PC-3 (cell line): ENCODE results near the gene RALA.

Experiments
- CTCF ChIP-seq: fragments of 300-600 bp; sonication (generic); conservative IDR thresholded peaks from 2 replicates; pipeline ENCODE4 v1.5.1; 2017; ENCODE audit warnings: antibody characterized with exemption, low read depth, mild to moderate bottlenecking, low read length
- EZH2 ChIP-seq: fragments of 300-600 bp; sonication (generic); IDR thresholded peaks from one replicate; pipeline ENCODE4 v1.6.1; 2017; ENCODE audit warnings: antibody characterized with exemption, mild to moderate bottlenecking, low read length; ENCODE audit not compliant: unreplicated experiment
- EZH2phosphoT487 ChIP-seq: fragments of 300-600 bp; sonication (generic); IDR thresholded peaks from 2 replicates; pipeline ENCODE4 v1.6.1; 2018; ENCODE audit warnings: mild to moderate bottlenecking, antibody characterized with exemption, low read length, borderline replicate concordance

GRCh38 chr7:39609935-39610263 lies 13.5 kb upstream of the RALA start:
- TF ChIP-seq CTCF, result no peak
- no peak for TF ChIP-seq EZH2phosphoT487
- no peak for TF ChIP-seq EZH2
